ENCODE measurements around the gene FBXW12.
"Not testable (repeated sequence)": the region's sequence is repeated elsewhere in the genome, so short reads cannot be mapped to it uniquely, and the experiment has no call there.

Gene FBXW12

DNA sequence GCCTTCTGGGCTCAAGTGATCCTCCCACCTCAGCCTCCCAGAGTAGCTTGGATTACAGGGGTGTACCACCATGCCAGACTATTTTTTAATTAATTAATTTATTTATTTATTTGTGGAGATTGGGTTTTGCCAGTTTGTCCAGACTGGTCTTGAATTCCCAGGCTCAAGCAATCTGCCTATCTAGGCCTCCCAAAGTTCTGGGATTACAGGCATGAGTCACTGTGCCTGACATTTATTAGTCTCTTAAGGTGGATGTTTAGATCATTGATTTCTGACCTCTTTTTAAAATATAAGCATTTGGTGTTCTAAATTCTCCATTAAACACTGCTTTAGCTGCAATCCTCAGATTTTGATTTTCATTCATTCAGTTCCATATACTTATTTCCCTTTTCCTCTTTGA, 15.6 kb downstream of the FBXW12 start:
- DNase-seq, result no peak

DNA sequence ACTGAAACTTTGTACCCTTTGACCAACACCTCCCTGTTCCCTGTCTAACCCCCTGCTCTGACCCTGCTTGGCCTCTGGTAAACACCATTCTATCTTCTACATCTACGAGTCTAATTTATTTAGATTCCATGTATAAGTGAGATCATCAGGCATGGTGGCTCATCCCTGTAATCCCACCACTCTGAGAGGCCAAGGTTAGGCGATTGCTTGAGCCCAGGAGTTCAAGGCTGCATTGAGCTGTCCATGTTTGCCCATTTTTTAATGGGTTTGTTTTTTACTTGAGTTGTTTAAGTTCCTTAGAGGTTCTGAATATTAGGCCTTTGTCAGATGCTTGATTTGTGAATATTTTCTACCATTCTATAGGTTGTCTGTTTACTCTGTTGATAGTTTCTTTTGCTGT, 16.9 kb downstream of the FBXW12 start:
- no peak for DNase-seq

DNA sequence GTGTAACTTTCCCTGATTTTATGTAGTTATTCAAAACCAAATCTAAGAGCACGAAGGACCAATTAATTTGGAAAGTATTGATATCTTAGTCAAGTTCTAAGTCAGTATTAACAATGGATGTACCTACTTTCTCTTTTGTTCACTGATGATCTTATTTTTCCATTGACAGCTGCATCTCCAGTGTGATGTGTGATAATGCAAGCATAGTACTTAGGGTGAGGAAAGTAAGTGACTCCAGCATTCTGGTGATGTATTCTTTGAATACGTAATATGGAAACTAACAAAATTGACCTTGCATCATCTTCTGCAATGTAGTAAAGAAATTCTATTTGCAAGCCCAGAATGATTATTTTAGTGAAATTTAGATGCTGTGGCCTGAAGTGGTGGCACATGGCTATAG, 22.4 kb downstream of the FBXW12 start:
- DNase-seq, result peak; percentile 12

DNA sequence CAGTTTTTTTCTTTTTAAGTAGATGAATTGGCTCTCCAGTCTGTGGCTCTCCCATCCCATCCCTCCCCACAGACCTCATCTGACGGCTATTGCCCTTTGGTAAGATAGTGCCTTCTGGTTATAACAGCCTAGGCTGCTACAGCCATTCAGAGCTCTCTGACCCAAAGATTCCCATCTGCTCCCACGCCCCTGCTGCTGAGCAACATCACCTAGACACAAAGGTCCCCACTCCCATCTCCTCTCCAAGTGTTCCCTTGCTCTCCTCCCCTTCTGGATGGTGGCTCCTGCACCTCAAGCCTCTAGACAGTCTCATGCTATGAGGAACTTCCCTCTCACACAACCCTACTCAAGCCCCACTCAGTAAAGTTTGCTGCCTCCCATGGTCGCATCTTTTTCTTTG, 23.7 kb downstream of the FBXW12 start:
- no peak for DNase-seq

DNA sequence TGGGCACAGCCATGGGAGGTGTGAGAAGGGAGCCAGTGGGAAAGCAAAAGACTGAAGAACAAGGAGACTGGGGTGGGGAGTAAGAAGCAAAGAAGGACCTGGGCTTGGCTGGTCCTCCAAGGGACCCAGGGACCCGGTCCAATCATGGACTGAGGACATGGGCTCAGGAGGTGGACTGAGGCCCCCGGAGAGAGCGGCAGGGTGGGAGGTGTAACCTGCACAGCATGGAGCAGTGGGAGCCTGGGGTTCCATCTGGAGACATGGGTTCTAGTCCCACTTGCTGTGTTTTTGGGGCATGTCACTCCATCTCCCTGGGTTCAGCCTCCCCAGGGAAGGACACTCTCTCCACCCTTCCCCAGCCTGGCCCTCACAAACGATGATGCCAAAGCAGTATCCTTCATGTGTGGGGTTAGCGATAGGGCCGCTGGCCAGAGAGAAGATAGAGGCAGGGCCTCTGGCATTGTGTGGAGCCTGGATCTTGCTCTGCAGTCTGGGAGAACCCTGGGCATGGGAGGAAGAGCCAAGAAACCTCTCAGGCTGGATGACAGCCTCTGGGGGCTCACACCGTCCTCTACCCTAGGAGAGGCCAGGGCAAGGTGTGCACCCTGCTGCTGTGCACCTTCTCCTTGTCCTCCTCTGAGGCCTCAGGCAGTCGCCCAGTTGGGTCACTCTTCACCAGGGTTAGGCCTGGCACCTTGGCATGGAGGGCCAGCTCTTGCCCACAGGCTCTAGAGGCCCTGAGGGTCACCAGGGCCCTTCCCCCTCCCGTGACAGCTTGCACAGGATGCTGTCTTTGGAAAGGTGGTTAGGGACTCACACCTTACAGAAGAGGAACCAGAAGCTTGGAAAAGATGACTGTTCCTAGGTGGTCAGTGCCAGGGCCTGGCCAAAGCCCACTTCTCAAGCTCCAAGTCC, 26.0 kb downstream of the FBXW12 start:
- DNase-seq, result no peak

DNA sequence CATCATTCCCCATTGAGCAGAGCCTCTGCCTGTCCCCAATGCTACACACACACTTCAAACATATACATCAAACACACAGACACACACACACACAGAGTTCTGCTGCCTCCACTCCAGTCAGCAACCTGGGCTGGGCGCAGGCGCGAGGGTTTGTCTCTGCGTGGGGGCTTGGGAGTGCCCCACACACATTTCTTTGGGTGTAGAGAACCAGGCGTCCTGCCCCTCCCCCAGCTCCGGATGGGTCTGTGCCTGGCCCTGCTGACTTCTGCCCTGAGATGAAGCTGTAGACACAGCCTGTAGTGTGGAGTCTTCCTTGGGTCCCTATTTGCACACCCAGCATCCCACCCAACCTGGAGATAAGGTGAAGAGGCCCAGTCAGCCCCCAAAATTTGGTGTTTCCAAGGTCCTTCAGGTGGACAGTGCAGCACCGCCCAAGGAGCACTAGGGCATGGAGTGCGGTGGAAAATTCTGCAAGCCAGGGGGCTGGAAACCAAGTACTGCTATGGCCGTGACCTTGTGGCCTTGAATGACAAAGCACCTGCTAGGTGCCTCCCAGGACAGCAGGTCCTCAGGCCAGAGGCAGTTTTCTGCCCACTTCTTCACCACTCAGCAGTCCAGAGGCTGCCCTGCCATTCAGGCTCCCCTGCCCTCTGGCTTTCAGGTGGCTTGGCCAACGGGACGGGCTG, 26.8 kb downstream of the FBXW12 start:
- no peak for DNase-seq

DNA sequence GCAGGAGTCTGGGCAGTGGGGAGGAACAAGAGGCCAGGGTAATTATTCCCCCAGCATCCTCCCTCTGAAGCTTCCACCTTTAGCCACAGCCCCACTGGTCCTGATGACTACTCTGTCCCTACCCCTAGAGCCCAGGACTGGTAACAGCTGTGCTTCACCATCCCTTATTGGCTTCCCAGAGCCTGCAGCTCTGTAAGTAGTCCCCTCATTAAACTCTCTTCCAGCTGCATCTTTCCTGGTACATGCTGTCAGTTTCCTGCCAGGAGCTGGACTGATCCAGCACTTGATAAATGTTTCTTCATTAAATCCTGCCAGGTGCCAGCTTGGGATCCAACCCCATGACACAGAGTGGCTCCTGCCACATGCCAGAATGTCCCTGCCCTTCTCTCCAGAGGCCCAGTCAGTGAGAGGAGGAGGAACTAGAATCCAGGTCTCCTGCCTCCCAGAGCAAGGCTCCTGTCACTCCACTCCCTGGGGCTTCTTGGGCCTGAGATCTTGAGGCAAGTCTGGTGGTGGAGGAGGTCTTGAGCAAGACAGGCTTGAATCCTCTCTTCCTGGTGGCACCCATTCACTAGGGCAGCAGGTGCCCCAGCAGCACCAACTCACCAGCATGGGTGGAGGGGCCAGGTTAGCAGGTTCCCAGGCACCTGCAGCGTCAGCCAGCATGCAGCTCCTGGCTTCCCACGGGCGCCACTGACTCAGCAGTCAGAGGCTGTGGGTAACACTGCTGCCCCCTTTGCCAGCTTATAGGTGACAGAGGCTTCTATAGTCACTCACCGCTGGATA, 27.6 kb downstream of the FBXW12 start:
- DNase-seq, result no peak

DNA sequence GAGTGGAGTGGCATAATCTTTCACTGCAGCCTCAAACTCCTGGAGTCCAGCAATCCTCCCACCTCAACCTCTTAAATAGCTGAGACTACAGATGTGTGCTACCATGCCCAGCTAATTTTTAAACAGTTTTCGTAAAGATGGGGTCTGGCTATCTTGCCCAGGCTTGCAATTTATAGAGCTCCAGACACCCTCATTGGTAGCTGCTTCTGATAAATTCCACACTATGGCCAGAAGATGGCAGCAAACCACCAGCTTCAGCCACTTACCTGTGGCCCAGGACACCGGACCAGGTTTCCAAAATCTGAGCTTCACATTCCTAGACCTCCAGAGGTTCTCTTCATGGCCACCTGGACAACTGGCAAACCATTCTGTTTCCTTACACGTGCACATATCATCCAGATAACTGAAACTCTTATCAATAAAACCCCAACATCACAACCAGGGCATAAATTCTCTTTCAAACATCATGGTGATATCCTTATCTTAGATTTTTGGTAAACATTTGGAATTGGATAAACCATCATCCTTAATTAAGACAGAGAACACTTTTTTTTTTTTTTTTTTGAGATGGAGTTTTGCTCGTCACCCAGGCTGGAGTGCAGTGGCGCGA, 28.9 kb downstream of the FBXW12 start:
- peak; percentile 32 for DNase-seq

DNA sequence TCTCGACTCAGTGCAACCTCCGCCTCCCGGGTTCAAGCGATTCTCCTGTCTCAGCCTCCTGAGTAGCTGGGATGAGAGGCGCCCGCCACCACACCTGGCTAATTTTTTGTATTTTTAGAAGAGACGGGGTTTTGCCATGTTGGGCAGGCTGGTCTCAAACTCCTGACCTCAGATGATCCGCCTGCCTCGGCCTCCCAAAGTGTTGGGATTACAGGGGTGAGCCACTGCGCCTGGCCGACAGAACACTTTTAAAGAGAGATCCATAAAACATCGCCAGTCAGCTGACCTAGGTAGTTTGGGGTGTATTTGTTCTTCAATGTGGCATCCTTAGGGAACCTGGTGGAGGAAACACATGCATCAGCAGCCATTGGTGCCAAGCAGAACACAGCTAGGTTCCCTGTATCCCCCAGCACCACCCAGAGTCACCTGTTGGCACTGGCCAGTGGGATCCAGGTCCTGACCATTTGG, 29.4 kb downstream of the FBXW12 start:
- not testable (repeated sequence) for DNase-seq

DNA sequence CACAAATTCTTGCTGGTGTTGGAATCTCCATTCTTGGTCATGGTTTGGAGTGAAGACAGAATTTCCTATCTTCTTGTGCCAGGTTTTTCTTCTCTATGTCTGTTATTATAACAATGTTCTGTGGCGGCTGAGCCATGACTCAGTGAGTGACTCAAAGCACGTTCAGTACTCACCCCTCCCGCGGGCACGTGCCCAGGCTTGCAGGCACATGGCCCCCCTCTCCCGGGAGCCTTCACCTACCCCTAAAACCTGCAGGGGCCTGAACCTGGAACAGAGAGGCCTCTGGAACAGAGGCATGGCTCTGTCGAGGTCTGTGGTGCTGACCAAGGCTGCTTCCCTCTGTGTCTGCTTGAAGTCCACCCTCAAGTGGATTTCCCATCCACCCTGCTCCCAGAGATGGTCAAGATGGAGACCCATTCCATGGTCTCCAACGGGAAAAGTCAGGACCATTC, 30.3 kb downstream of the FBXW12 start:
- DNase-seq, result peak; percentile 20

DNA sequence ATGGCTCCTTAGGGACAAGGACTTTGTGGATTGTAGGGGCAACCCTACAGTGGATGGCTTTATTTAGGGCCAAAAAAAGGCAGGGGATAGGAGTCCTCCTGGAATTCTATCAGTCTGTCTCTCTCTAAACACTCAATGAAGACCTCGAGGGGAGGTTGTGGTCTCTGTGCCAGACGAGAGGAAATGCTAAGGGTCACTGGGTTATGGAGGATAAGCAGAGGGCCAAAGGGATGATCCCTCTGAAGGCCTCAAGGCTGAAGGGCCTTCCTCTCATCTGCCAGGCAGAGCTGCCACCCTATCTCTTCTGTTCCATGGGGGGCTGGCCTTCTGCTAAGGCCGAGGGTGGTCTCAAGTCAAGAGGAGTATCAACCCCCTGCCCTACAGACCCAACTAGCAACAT, 30.9 kb downstream of the FBXW12 start:
- no peak for DNase-seq

DNA sequence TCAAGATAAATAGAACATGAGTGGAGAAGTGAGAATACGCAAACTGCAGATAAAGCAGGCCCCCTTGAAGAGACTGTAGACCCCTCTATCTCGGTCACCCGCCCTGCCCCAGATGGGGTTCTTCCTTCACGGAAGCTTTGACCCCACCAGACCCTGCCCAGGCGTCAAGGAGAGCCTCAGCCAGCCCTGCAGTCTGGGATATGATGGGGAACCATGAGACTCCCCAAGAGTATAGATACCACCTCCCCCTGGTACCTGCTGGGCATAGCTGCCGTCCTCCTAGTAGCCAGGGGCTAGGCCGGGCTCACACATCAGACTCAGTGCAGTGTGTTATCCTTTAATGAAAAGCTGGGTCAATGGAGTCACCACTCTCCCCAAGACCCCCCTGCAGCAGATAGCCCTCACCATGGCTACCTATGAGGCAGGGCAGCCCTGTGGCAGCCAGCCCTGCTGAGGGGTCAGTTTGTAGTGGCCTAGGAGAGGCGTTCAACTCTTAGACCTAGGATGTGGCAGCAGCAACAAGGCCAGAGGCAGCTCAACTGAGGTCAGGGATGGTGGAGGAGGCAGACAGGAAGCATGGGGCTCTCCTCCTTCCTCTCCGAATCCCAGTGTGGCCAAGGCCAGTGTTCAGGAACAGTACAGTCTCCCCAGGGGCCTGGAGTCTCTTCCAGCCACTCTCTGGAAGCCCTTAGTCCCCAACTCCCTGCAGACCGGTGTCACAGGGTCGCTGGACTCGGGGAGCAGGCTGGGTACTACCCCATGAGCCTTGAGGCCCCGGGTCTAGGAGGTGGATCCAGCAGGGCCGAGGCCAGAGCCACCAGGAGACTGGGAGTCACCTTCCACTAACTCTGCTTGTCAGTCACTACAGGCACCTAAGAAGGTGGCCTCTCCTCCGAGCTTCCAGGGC, 31.8 kb downstream of the FBXW12 start:
- DNase-seq, result no peak

DNA sequence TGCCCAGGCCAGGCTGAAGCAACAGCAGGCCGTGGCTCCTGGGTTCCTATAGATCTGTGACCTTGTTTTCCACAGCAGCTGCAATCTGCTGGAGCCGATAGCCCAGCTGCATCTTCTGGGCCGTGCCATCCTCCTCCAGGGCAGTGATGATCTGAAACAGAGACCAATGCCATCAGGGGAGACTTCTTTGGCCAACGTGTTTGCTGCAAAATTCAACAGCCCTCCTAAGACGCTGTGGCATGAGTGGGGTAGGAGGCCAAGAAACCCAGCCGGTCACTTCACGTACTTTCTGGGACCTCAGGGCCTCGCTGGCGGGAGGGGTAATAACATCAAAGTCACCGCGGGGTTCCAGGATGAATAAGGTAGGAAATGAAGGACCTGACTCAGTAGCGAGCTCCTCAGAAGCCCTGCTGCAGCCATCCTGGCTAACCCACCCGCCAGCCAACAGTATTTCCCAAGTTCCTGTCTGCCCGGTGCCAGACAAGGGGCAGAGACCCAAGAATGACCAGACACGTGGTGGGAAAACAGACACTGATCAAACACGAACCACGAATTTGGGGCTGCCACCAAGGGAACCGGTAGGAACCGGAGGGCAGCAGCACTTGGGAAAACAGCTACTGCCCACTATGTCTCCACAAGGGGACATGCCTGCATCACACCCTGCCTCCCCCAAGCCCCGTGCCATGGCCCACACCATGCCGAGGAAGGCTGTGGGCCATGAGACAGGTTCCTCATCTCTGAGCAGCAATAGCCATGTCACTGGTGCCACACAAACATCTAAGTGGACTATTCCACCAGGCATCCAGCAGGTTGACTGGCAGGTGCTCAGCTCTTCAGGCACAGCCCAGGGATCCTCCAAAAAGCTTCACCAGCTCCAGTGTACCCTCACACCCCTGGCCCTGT, 32.7 kb downstream of the FBXW12 start:
- DNase-seq, result no peak

DNA sequence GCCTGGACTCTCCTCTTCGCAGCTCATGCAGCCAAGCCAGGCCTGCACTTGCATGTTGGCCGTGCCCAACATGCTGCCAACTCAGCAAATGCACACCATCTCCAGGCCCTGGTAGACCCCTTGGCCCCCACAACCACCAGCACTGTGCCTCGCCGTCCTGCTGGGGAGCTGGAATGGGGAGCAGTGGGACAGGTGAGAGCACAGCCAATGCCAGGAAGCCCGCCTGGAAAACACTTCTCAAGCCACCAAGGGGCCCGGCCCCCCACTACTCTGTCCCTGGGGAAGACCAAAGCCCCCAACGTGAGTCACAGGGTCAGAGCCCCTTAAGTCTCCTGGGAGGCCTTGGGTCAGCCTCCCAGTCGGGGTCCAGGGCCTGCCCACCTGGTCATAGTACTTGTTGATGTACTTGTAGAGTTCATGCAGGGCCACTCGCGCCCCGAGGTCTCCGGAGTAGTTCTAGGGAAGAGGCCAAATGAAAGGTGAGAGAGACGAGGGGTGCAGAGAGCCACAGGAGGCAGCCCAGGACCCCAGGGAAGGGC, 33.4 kb downstream of the FBXW12 start:
- no peak for DNase-seq

DNA sequence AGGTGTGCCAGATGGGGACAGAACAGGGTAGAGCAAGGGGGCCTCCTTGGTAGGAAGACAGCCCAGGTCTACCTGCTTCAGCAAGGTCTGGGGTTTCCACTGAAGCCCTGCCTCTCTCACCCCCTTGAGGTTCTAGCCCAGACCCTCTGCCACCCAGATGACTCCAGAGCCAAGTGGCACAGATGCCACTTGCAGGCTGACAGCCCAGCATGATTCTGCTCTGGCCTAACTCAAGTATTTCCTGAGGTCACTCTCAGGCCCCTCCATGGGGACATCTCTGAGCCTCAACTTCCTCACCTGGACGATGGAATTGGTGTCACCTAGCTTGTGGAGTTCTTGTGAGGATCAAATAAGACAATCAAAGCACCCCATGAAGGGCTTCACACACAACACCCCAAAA, 34.0 kb downstream of the FBXW12 start:
- DNase-seq, result no peak

DNA sequence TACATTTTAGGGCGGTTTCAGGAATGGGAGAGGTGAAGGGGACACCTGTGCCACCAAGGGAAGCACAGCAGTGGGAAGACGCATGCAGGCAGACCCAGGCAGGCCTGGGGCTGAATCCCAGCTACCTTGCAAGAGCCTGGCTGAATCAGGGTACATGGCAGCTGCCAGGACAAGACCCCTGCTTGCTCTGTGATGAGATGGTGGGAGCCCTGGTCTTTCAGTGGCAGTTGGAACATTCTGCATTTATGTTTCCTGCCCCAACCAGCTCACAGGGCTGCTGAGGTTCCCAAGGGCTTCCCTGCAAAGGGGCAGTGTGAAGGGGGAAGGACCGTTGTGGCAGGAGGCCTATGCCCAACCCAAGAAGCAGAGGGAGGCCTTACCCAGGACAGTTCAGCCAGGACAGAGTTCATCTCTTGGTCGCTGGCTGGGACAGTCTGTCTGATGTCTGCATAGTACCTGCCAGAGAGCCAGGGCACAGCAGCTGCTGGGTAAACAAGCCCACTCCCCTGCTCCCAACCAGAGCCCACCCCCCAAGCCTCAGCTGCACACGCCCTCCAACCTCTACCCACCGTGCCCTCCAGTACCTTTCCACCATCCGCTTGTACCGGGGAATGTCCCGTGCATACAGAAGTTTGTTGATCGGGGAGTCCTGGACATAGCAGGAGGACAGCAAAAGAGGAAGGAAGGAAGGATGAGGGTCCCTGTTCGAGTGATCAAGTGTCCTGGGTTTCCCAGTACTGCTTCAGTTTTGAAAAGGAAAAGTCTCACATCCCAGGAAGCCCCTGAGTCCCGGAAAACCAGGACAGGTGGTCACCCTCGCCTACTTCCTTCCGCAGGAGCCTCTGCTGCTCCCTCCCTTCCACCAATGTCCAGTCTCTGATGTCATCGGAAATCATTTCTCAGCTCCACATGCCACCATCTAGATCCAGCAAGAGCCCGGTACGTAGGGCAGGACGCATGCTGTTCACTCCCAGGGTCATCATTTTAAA, 34.7 kb downstream of the FBXW12 start:
- no peak for DNase-seq

DNA sequence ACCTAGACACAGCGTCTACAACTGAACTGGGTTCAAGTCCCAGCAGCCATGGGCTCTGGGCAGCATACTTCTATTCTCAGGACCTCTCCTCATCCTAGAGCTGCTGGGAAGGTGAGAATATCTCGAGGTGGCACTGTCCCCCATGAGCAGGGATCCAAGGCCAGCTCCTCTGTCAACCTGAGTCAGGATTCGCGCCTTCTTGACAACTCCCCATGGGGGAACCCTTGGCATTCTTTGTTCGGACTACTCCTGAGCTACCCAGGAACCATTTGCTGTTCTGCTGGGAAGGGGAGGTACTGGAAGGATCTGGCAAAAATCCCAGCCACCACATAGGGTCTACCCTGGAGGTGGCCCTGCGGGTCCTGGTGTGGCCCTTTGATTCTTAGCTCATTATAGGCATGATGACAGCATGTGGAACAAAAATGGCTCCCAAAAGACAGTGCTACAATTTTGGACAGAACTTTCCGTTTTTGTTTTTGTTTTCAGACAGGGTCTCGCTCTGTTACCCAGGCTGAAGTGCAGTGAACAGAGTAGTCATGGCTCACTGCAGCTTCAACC, 35.6 kb downstream of the FBXW12 start:
- no peak for DNase-seq

DNA sequence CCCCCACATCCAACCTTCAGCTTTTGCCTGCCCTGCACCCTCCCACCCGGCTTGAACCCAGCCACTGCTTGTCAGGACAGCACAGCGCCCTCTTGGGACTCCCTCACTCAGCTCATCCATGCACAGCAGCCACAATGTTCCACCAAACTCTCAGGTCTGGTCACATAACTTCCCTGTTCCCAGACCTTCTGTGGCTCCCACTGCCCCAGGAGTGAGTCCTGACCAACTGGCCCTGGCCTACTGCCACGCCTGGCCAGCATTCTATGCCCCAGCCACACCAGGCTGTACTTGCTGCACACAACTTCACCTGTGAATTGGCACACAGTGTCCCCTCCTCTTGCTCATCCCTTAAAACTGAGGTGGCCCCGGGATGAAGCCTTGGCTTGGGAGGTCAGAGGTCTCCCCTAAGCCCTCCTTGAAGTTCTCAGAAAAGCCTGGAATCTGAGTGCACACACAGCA, 36.8 kb downstream of the FBXW12 start:
- DNase-seq, result no peak
